GM18520 (cell line): ENCODE results near the gene CSMD2.

Experiments
- ATAC-seq: cut with Tn5 transposase; IDR thresholded peaks from one replicate; pipeline ENCODE4 v1.9.1; 2021; ENCODE audit not compliant: unreplicated experiment

The CSMD2 gene

GRCh38 chr1:33824321-33824720, 340.7 kb downstream of the CSMD2 start:
- ATAC-seq = no peak

GRCh38 chr1:33823830-33824229, 341.2 kb downstream of the CSMD2 start:
- ATAC-seq = no peak

GRCh38 chr1:33823401-33823800, 341.6 kb downstream of the CSMD2 start:
- ATAC-seq = no peak

- ATAC-seq = no peak
Measured at GRCh38 chr1:33822396-33822795, 342.6 kb downstream of the CSMD2 start.

- no peak for ATAC-seq
Measured at GRCh38 chr1:33821291-33821690, 343.7 kb downstream of the CSMD2 start.

- ATAC-seq = no peak
Measured at GRCh38 chr1:33820804-33821203, 344.2 kb downstream of the CSMD2 start.

- ATAC-seq = no peak
Measured at GRCh38 chr1:33819913-33820311, 345.1 kb downstream of the CSMD2 start.

- no peak for ATAC-seq
Measured at GRCh38 chr1:33819290-33819912, 345.6 kb downstream of the CSMD2 start.

- ATAC-seq = no peak
Measured at GRCh38 chr1:33818071-33818470, 347.0 kb downstream of the CSMD2 start.

GRCh38 chr1:33815061-33815460, 350.0 kb downstream of the CSMD2 start:
- ATAC-seq = no peak

GRCh38 chr1:33814166-33814565, 350.9 kb downstream of the CSMD2 start:
- ATAC-seq = no peak

- no peak for ATAC-seq
Measured at GRCh38 chr1:33810571-33810970, 354.5 kb downstream of the CSMD2 start.

GRCh38 chr1:33805988-33806387, 359.0 kb downstream of the CSMD2 start:
- ATAC-seq = no peak

- no peak for ATAC-seq
Measured at GRCh38 chr1:33802268-33802667, 362.8 kb downstream of the CSMD2 start.

GRCh38 chr1:33797849-33798248, 367.2 kb downstream of the CSMD2 start:
- no peak for ATAC-seq

GRCh38 chr1:33792651-33793050, 372.4 kb downstream of the CSMD2 start:
- no peak for ATAC-seq

GRCh38 chr1:33792216-33792615, 372.8 kb downstream of the CSMD2 start:
- ATAC-seq = no peak

- ATAC-seq = no peak
Measured at GRCh38 chr1:33791251-33791650, 373.8 kb downstream of the CSMD2 start.

- no peak for ATAC-seq
Measured at GRCh38 chr1:33790577-33790976, 374.5 kb downstream of the CSMD2 start.

- ATAC-seq = no peak
Measured at GRCh38 chr1:33784876-33785275, 380.2 kb downstream of the CSMD2 start.

- no peak for ATAC-seq
Measured at GRCh38 chr1:33782776-33783175, 382.3 kb downstream of the CSMD2 start.

- ATAC-seq = no peak
Measured at GRCh38 chr1:33781652-33782051, 383.4 kb downstream of the CSMD2 start.

- ATAC-seq = no peak
Measured at GRCh38 chr1:33777337-33777736, 387.7 kb downstream of the CSMD2 start.
